ENCODE results near the gene AGAP1.

The AGAP1 gene

GRCh38 chr2:235900631-235901030, 406.8 kb downstream of the AGAP1 start:
- DNase-seq = no peak

- no peak for DNase-seq
Measured at GRCh38 chr2:235901243-235901642, 407.4 kb downstream of the AGAP1 start.

GRCh38 chr2:235903782-235904584, 410.1 kb downstream of the AGAP1 start:
- DNase-seq = peak in 1 of 56 donors; percentile 11

GRCh38 chr2:235904585-235904931, 410.7 kb downstream of the AGAP1 start:
- no peak for DNase-seq

GRCh38 chr2:235908826-235909225, 415.0 kb downstream of the AGAP1 start:
- no peak for DNase-seq

GRCh38 chr2:235909358-235909757, 415.5 kb downstream of the AGAP1 start:
- DNase-seq = no peak

- DNase-seq = no peak
Measured at GRCh38 chr2:235910067-235910466, 416.2 kb downstream of the AGAP1 start.

- DNase-seq = no peak
Measured at GRCh38 chr2:235911125-235911524, 417.3 kb downstream of the AGAP1 start.

GRCh38 chr2:235911633-235912233, 417.9 kb downstream of the AGAP1 start:
- no peak for DNase-seq

- no peak for DNase-seq
Measured at GRCh38 chr2:235914756-235915155, 420.9 kb downstream of the AGAP1 start.

GRCh38 chr2:235917506-235917905, 423.7 kb downstream of the AGAP1 start:
- DNase-seq = peak in 2 of 56 donors; percentile 13 to 14

- DNase-seq = no peak
Measured at GRCh38 chr2:235918876-235919275, 425.0 kb downstream of the AGAP1 start.

GRCh38 chr2:235920216-235920865, 426.5 kb downstream of the AGAP1 start:
- no peak for DNase-seq

GRCh38 chr2:235921508-235922191, 427.8 kb downstream of the AGAP1 start:
- DNase-seq = no peak

- DNase-seq = no peak
Measured at GRCh38 chr2:235922839-235923238, 429.0 kb downstream of the AGAP1 start.

GRCh38 chr2:235923859-235924674, 430.2 kb downstream of the AGAP1 start:
- no peak for DNase-seq

- no peak for DNase-seq
Measured at GRCh38 chr2:235924675-235925063, 430.8 kb downstream of the AGAP1 start.

- DNase-seq = no peak
Measured at GRCh38 chr2:235925250-235925919, 431.5 kb downstream of the AGAP1 start.

- no peak for DNase-seq
Measured at GRCh38 chr2:235926229-235926628, 432.4 kb downstream of the AGAP1 start.

GRCh38 chr2:235928751-235929370, 435.0 kb downstream of the AGAP1 start:
- DNase-seq = peak in 1 of 56 donors; percentile 19

All from nucleus accumbens (tissue), 56 donors.